ENCODE data around the gene TM4SF1. TPM values are rescaled to one million over a fixed set of nuclear protein-coding genes. Genes with fewer than 3 reads are reported as not detected.
"Not testable (repeated sequence)": the region's sequence is repeated elsewhere in the genome, so short reads cannot be mapped to it uniquely, and the experiment has no call there.

The TM4SF1 gene
- total RNA-seq, 2 experiments from 2014 or later: not detected

DNA sequence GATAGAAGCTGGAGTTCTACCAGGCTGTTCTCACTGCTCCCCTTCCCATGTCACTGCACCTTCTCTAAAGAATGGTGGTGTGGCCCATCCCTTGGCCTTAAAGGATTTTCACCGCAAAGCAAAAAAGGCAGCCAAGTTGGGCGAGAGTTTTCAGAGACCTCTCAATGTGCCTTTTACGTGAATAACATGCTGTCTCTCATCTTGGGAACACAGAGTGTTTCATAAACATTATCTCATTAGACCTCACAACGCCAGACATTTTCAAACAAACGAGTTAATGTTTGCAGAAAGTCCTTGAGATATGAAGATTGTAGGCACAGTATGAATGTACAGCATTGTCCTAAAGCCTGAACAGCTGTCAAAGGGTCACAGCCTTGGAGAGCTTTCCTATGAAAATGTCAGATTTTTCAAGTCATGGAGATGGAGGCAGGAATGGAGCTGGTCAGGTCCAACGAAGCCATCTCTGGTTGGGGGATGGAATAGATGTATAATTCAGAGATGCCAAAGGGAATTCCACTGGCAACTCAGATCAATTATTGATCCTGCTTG, 21.3 kb downstream of the TM4SF1 start:
- ChIA-PET CTCF (no interaction called here), POLR2A (no interaction called here)
- Mint-ChIP-seq H3K4me3 (no peak overlapping the region), H3K4me1 (no peaks in the 10 kb centered on the region), H3K27ac (no peak overlapping the region), H3K36me3 (ENCODE audit: low read depth) (no peaks in the 10 kb centered on the region), H3K27me3 (peaks cover 8% of the 10 kb centered on the region), H3K9me3 (ENCODE audit: low read depth) (no peaks in the 10 kb centered on the region)
- DNase-seq (no peak), ATAC-seq (no peak)
- intact Hi-C loops (cut with DNase I, micrococcal nuclease): no loop called here

DNA sequence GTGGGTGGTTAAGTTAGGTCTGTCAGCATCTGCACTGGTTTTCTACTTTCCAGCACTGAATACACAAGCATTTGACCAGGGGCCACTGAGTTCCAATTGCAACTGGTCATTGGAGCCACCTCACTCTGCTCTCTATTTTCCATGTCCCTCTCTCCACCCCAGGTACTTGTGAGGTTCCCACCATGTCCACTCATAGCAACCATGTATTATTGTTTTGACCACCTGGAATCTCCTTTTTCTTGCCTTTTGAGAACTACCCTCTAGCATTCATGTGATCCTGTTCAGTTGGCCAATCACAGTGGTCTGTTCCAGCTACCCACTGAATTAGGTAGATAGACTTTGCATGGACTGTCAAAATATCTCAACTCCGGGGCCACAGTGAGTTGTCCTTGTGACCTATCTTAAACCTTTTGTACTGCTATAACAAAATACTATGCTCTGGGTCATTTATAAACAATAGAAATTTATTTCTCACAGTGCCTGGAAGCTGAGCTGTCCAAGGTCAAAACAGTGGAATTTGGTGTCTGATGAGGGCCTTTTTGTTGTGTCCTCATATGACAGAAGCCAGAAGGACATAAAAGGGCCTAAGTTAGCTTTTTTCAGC, 23.8 kb downstream of the TM4SF1 start:
- no peak for DNase-seq
- H3K27me3 Mint-ChIP-seq: peaks cover 9% of the 10 kb centered on the region
- POLR2A ChIA-PET: no interaction called here
- no peak overlapping the region for H3K4me3 Mint-ChIP-seq
- CTCF ChIA-PET: interaction anchor here (1.2 to 1.8 kb wide), 4 partner anchors 10 to 455 kb away, joined by 3 to 5 read pairs (median 4); no protein-coding TSS in a partner anchor
- intact Hi-C loops (cut with DNase I, micrococcal nuclease): loop anchor here in 1 of 2 experiments (2.0 kb wide), 1 partner anchor 127 kb away; no protein-coding TSS in a partner anchor
- no peaks in the 10 kb centered on the region for H3K36me3 Mint-ChIP-seq (ENCODE audit: low read depth)
- H3K27ac Mint-ChIP-seq: no peak overlapping the region
- no peaks in the 10 kb centered on the region for H3K9me3 Mint-ChIP-seq (ENCODE audit: low read depth)
- no peaks in the 10 kb centered on the region for H3K4me1 Mint-ChIP-seq
- no peak for ATAC-seq

GRCh38 chr3:149352556-149352955, 24.9 kb downstream of the TM4SF1 start:
- Mint-ChIP-seq H3K4me1 (no peaks in the 10 kb centered on the region), H3K9me3 (ENCODE audit: low read depth) (no peaks in the 10 kb centered on the region), H3K27ac (no peak overlapping the region), H3K4me3 (no peak overlapping the region), H3K36me3 (ENCODE audit: low read depth) (no peaks in the 10 kb centered on the region), H3K27me3 (peaks cover 9% of the 10 kb centered on the region)
- intact Hi-C loops (cut with DNase I, micrococcal nuclease): loop anchor here (1.0 to 2.0 kb wide), 2 partner anchors 128 kb away; no protein-coding TSS in a partner anchor
- ChIA-PET POLR2A (no interaction called here), CTCF (interaction anchor here (0.6 to 1.8 kb wide), 3 partner anchors 20 to 456 kb away, joined by 3 to 4 read pairs (median 3); no protein-coding TSS in a partner anchor)
- peak; percentile 56 for DNase-seq
- ATAC-seq: peak; percentile 81

GRCh38 chr3:149343951-149344350, 33.5 kb downstream of the TM4SF1 start:
- Mint-ChIP-seq H3K4me1 (no peaks in the 10 kb centered on the region), H3K36me3 (ENCODE audit: low read depth) (no peaks in the 10 kb centered on the region), H3K4me3 (no peak overlapping the region), H3K9me3 (ENCODE audit: low read depth) (no peaks in the 10 kb centered on the region), H3K27me3 (peaks cover 19% of the 10 kb centered on the region), H3K27ac (no peak overlapping the region)
- ATAC-seq (no peak), DNase-seq (no peak)
- intact Hi-C loops (cut with DNase I, micrococcal nuclease): no loop called here
- CTCF ChIA-PET: interaction anchor here (0.6 to 0.8 kb wide), 3 partner anchors 15 to 58 kb away, joined by 3 to 4 read pairs (median 4); no protein-coding TSS in a partner anchor
- POLR2A ChIA-PET: no interaction called here

GRCh38 chr3:149342413-149343380, 34.8 kb downstream of the TM4SF1 start:
- DNase-seq: no peak
- POLR2A ChIA-PET: no interaction called here
- intact Hi-C loops (cut with DNase I, micrococcal nuclease): no loop called here

DNA sequence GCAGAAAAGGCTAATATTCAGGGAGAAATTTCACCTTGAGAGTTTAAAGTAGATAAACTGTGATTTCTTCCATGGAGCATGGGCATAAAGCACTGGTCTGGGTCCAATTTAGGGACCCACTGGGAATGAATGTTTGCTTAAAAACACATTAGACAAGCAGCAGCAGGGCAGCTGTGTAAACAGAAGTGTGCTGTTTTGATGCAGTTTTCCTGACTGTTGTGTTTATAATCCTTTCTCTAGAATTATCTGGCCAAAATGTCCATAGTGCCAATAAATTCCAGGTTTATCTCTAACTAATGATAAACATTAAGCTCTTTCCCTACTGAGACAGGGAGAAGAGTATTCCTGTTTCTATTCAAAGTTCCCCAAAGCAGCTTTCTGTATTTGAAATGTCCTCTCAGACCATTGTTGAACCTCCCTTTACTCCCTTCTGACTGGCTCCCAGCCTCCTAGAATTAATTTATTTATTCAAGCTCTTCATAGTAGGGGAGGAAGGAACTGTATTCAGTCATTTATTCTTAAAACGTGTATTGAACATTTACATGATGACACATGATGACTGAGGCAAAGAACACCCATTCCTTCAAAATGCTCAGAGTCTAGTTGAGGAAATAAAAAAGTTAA, 37.0 kb downstream of the TM4SF1 start:
- DNase-seq: no peak
- no peak for ATAC-seq
- Mint-ChIP-seq H3K9me3 (ENCODE audit: low read depth) (no peaks in the 10 kb centered on the region), H3K4me1 (no peaks in the 10 kb centered on the region), H3K27me3 (peaks cover 14% of the 10 kb centered on the region), H3K36me3 (ENCODE audit: low read depth) (no peaks in the 10 kb centered on the region), H3K27ac (no peak overlapping the region), H3K4me3 (no peak overlapping the region)
- intact Hi-C loops (cut with DNase I, micrococcal nuclease): no loop called here
- POLR2A ChIA-PET: no interaction called here
- CTCF ChIA-PET: interaction anchor here (0.9 kb wide), 1 partner anchor 10 kb away, joined by 4 read pairs; no protein-coding TSS in a partner anchor

More at GRCh38 chr3:149342413-149343380, 34.8 kb downstream of the TM4SF1 start:
- H3K36me3 Mint-ChIP-seq (ENCODE audit: low read depth): no peaks in the 10 kb centered on the region
- H3K9me3 Mint-ChIP-seq (ENCODE audit: low read depth): no peaks in the 10 kb centered on the region
- no peaks in the 10 kb centered on the region for H3K4me1 Mint-ChIP-seq
- H3K27me3 Mint-ChIP-seq: peaks cover 18% of the 10 kb centered on the region
- CTCF ChIA-PET: interaction anchor here (0.9 kb wide), 2 partner anchors 9 to 31 kb away, joined by 3 to 4 read pairs; partner anchors contain the start of gene TM4SF18
- H3K27ac Mint-ChIP-seq: no peak overlapping the region
- no peak overlapping the region for H3K4me3 Mint-ChIP-seq
- ATAC-seq: no peak

GRCh38 chr3:149339931-149340309, 37.5 kb downstream of the TM4SF1 start:
- no peaks in the 10 kb centered on the region for H3K4me1 Mint-ChIP-seq

DNA sequence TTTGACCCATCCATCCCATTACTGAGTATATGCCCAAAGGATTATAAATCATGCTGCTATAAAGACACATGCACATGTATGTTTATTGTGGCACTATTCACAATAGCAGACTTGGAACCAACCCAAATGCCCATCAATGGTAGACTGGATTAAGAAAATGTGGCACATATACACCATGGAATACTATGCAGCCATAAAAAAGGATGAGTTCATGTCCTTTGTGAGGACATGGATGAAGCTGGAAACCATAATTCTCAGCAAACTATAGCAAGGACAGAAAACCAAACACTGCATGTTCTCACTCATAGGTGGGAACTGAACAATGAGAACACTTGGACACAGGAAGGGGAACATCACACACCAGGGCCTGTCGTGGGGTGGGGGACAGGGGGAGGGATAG, 40.0 kb downstream of the TM4SF1 start:
- intact Hi-C loops (cut with DNase I, micrococcal nuclease); ATAC-seq; DNase-seq; H3K9me3 Mint-ChIP-seq (ENCODE audit: low read depth); H3K4me1 Mint-ChIP-seq; POLR2A ChIA-PET; H3K27ac Mint-ChIP-seq; H3K4me3 Mint-ChIP-seq; H3K36me3 Mint-ChIP-seq (ENCODE audit: low read depth); CTCF ChIA-PET: not testable (repeated sequence)
- peaks cover 19% of the 10 kb centered on the region for H3K27me3 Mint-ChIP-seq

More at GRCh38 chr3:149339931-149340309, 37.5 kb downstream of the TM4SF1 start:
- H3K9me3 Mint-ChIP-seq (ENCODE audit: low read depth): no peaks in the 10 kb centered on the region
- H3K36me3 Mint-ChIP-seq (ENCODE audit: low read depth): no peaks in the 10 kb centered on the region
- ATAC-seq (no peak), DNase-seq (no peak)
- ChIA-PET POLR2A (no interaction called here), CTCF (no interaction called here)
- no peak overlapping the region for H3K4me3 Mint-ChIP-seq
- H3K27ac Mint-ChIP-seq: no peak overlapping the region
- intact Hi-C loops (cut with DNase I, micrococcal nuclease): no loop called here
- H3K27me3 Mint-ChIP-seq: peaks cover 14% of the 10 kb centered on the region

- ATAC-seq (no peak), DNase-seq (no peak)
- POLR2A ChIA-PET: no interaction called here
- intact Hi-C loops (cut with DNase I, micrococcal nuclease): no loop called here
- H3K4me1 Mint-ChIP-seq: no peaks in the 10 kb centered on the region
- no peak overlapping the region for H3K27ac Mint-ChIP-seq
- no peaks in the 10 kb centered on the region for H3K9me3 Mint-ChIP-seq (ENCODE audit: low read depth)
- H3K36me3 Mint-ChIP-seq (ENCODE audit: low read depth): no peaks in the 10 kb centered on the region
- CTCF ChIA-PET: no interaction called here
- H3K27me3 Mint-ChIP-seq: peaks cover 19% of the 10 kb centered on the region
- H3K4me3 Mint-ChIP-seq: no peak overlapping the region
These were observed 40.5 kb downstream of the TM4SF1 start for GRCh38 chr3:149336925-149337324.

GRCh38 chr3:149333176-149333859, 44.1 kb downstream of the TM4SF1 start, which contains the start of gene TM4SF18:
TM4SF18 (minus strand) TSS chr3:149333636; CDS start chr3:149333382, 254 bp downstream.
- DNase-seq: no peak
- CTCF ChIA-PET: interaction anchor here (0.8 to 1.0 kb wide), 2 partner anchors 10 to 18 kb away, joined by 3 read pairs; no protein-coding TSS in a partner anchor

More at GRCh38 chr3:149333176-149333859, 44.1 kb downstream of the TM4SF1 start, which contains the start of gene TM4SF18:
- intact Hi-C loops (cut with DNase I, micrococcal nuclease): no loop called here
- Mint-ChIP-seq H3K4me3 (no peak within 1 kb of the TSS), H3K4me1 (no peaks in the 10 kb centered on the region), H3K27me3 (peaks cover 6% of the 10 kb centered on the region), H3K36me3 (ENCODE audit: low read depth) (no peaks in the 10 kb centered on the region), H3K27ac (no peak within 1 kb of the TSS), H3K9me3 (ENCODE audit: low read depth) (no peaks in the 10 kb centered on the region)
- POLR2A ChIA-PET: no interaction called here
- no peak for ATAC-seq

All from activated CD4-positive, alpha-beta T cell treated with anti-CD3 and anti-CD28 coated beads for 36 hours (primary cell).